Measurements from ENCODE around the gene CAPN3.

Gene CAPN3

DNA sequence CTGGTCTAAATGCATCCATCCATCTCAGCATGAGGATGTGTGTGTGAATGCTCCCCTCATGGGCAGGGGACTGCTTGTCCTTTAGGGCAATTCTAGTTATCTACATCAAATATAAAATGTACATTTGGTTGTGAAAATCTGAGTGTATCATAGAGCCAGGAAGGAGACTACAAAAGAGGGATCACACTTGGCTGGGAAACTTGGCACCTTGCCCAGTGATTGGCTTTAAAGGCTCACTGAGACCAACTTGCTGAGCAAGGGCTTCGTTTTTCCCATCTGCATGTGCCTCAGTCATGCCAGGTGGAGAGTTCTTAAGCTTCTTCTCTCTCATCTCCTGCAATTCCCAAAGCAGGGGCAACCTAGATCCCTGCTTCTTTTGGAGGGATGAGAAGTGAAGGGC, 5.2 kb downstream of the CAPN3 start:
- CTCF ChIA-PET, result interaction anchor here (1.2 kb wide), 1 partner anchor 10 kb away, joined by 5 read pairs; no protein-coding TSS in a partner anchor
- no peak overlapping the region for H3K27ac ChIP-seq (ENCODE audit: extremely low read depth, low read depth, low read length)

DNA sequence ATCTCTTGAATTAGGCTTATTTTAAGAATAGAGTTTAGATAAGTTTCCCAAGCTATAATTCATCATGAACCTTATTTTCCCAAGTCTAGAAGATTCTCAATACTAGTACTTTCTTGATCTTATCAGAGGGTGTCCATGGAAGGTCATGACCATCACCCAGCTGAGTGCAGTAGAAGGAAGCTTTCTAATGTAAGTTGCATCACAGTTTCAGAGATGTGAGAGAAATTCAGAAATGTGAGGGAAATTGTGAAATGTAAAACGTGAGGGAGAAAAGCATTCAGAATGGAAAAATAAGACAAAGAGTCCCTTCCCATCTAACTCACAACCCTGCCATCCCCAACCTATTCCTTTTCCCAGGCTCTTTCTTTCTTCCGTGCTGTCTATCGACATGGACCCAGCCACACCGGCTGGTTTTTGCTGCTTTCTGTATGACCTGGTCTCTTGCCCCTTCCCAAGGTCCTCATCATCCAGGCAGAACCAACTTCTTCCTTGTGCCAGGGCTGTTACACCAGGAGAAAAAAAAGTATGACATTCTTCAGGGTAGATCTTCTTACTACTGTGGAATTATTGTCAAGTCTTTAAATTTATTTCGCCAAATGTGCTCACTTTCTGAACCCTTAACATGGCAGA, 6.7 kb downstream of the CAPN3 start:
- ChIA-PET CTCF (interaction anchor here (0.6 to 1.2 kb wide), 2 partner anchors 8 to 18 kb away, joined by 5 read pairs; no protein-coding TSS in a partner anchor), POLR2A (no interaction called here)
- H3K4me1 ChIP-seq (ENCODE audit: control insufficient read depth, insufficient read depth, low read length), result no peaks in the 10 kb centered on the region
- no peak for TF ChIP-seq ZNF423 (tag by site-specific recombination; IDR thresholded peaks at IDR 0.05)
- no peak for TF ChIP-seq SCRT2 (tag by site-specific recombination; IDR thresholded peaks at IDR 0.05)
- no peak for TF ChIP-seq GLIS2 (tag by site-specific recombination; IDR thresholded peaks at IDR 0.05)
- TF ChIP-seq ZBTB1 (tag by site-specific recombination; IDR thresholded peaks at IDR 0.05), result no peak
- TF ChIP-seq ZNF473 (tag by site-specific recombination; IDR thresholded peaks at IDR 0.05), result no peak
- TF ChIP-seq ZNF558 (tag by site-specific recombination; IDR thresholded peaks at IDR 0.05), result no peak
- TF ChIP-seq ZNF324 (tag by site-specific recombination; IDR thresholded peaks at IDR 0.05), result no peak
- TF ChIP-seq ZNF174 (tag by site-specific recombination; IDR thresholded peaks at IDR 0.05), result no peak
- TF ChIP-seq GLIS1 (tag by site-specific recombination; IDR thresholded peaks at IDR 0.05), result no peak
- TF ChIP-seq ZFP37 (tag by site-specific recombination; IDR thresholded peaks at IDR 0.05), result no peak
- no peak for TF ChIP-seq ZNF560 (tag by site-specific recombination; IDR thresholded peaks at IDR 0.05; ENCODE audit: borderline replicate concordance)
- TF ChIP-seq ZNF274 (IDR thresholded peaks at IDR 0.05; ENCODE audit: low read length), result no peak
- no peak for TF ChIP-seq ZNF274 (tag by site-specific recombination; IDR thresholded peaks at IDR 0.05; ENCODE audit: borderline replicate concordance)
- no peak for TF ChIP-seq ZNF10 (tag by site-specific recombination; IDR thresholded peaks at IDR 0.05)
- TF ChIP-seq ZNF335 (tag by site-specific recombination; conservative IDR thresholded peaks at IDR 0.05), result no peak
- TF ChIP-seq GFI1B (tag by site-specific recombination; IDR thresholded peaks at IDR 0.05), result no peak
- no peak for TF ChIP-seq REST (tag by site-specific recombination; IDR thresholded peaks at IDR 0.05)
- TF ChIP-seq, protein P1, sequence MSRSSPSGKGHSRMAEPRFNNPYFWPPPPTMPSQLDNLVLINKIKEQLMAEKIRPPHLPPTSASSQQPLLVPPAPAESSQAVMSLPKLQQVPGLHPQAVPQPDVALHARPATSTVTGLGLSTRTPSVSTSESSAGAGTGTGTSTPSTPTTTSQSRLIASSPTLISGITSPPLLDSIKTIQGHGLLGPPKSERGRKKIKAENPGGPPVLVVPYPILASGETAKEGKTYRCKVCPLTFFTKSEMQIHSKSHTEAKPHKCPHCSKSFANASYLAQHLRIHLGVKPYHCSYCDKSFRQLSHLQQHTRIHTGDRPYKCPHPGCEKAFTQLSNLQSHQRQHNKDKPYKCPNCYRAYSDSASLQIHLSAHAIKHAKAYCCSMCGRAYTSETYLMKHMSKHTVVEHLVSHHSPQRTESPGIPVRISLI (tag by site-specific recombination; IDR thresholded peaks at IDR 0.05), result no peak
- no peak for TF ChIP-seq SP7 (tag by site-specific recombination; IDR thresholded peaks at IDR 0.05)
- no peak for TF ChIP-seq ZNF596 (tag by site-specific recombination; IDR thresholded peaks at IDR 0.05)
- H3K9me3 ChIP-seq (ENCODE audit: control insufficient read depth, insufficient read depth, low read depth, low read length), result no peaks in the 10 kb centered on the region
- H3K27ac ChIP-seq (ENCODE audit: extremely low read depth, low read depth, low read length), result no peak overlapping the region
- no peak overlapping the region for H3K4me3 ChIP-seq (ENCODE audit: low read depth, low read length)
- H3K36me3 ChIP-seq (ENCODE audit: control insufficient read depth in 2 of 2, insufficient read depth in 1 of 2, low read length in 2 of 2), result no peaks in the 10 kb centered on the region

More for the DNA sequence above, 5.2 kb downstream of the CAPN3 start:
- TF ChIP-seq ZNF10 (tag by site-specific recombination; IDR thresholded peaks at IDR 0.05), result no peak
- TF ChIP-seq ZNF184 (tag by site-specific recombination; IDR thresholded peaks at IDR 0.05), result peak; percentile 51; the same call in 1 of the 2 replicates
- TF ChIP-seq TRIM28 (IDR thresholded peaks at IDR 0.05; ENCODE audit: borderline replicate concordance, low read length), result no peak
- no peak for TF ChIP-seq ZNF670 (tag by site-specific recombination; IDR thresholded peaks at IDR 0.05; ENCODE audit: low read depth)
- no peak for TF ChIP-seq OSR2 (tag by site-specific recombination; IDR thresholded peaks at IDR 0.05)
- peak; percentile 67; the same call in 1 of the 2 replicates for TF ChIP-seq MZF1 (tag by site-specific recombination; IDR thresholded peaks at IDR 0.05; ENCODE audit: borderline replicate concordance)
- TF ChIP-seq ZNF558 (tag by site-specific recombination; IDR thresholded peaks at IDR 0.05), result no peak
- no peak for TF ChIP-seq ZNF398 (tag by site-specific recombination; IDR thresholded peaks at IDR 0.05)
- TF ChIP-seq ZNF529 (tag by site-specific recombination; IDR thresholded peaks at IDR 0.05; ENCODE audit: insufficient replicate concordance), result no peak
- no peak for TF ChIP-seq ZNF501 (tag by site-specific recombination; IDR thresholded peaks at IDR 0.05)
- TF ChIP-seq ZNF112 (tag by site-specific recombination; IDR thresholded peaks at IDR 0.05), result 0 out of 2 replicates have a peak, but pooled peaks have one; percentile 31
- H3K9me3 ChIP-seq (ENCODE audit: control insufficient read depth, insufficient read depth, low read depth, low read length), result no peaks in the 10 kb centered on the region
- H3K36me3 ChIP-seq (ENCODE audit: control insufficient read depth in 2 of 2, insufficient read depth in 1 of 2, low read length in 2 of 2), result no peaks in the 10 kb centered on the region
- H3K4me1 ChIP-seq (ENCODE audit: control insufficient read depth, insufficient read depth, low read length), result no peaks in the 10 kb centered on the region
- POLR2A ChIA-PET, result no interaction called here
- no peak overlapping the region for H3K4me3 ChIP-seq (ENCODE audit: low read depth, low read length)

All from HEK293 (cell line).